Astrocyte of the hippocampus (primary cell): Measurements from ENCODE around the gene GRIN1.
"Not testable (repeated sequence)": the region's sequence is repeated elsewhere in the genome, so short reads cannot be mapped to it uniquely, and the experiment has no call there.

Experiments used
- DNase-seq: peaks from one replicate; pipeline ENCODE4 v3.0.0; 2011; ENCODE audit warnings: low read depth, low spot score

The GRIN1 gene

DNA sequence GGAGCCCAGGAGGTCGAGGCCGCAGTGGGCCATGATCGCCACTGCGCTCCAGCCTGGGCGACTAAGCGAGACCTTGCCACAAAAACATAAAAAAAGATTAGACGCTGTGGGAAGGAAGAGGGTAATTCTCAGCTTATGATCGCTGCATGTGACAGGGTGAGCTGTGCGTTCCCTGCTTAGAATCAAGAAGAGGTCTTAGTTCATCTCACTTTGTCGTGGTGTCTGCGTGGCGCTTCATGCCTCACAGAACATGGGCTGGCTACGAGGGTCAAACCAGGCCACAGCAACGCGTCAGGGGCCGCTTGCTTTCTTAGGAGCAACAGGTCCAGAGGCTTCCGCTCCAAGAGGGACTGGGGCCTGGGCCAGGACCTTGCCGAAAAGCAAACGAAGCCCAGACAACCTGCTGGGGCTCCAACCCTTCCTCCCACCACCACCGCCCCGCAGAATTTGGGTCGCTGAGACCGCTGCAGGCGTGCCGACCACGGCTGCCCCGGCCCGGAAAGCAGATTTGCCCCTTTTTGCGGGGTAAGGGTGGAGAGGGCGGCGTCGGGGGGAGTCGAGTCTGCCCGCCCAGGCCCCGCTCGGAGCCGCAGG lies 10.0 kb upstream of the GRIN1 start:
- DNase-seq: peak; percentile 33

DNA sequence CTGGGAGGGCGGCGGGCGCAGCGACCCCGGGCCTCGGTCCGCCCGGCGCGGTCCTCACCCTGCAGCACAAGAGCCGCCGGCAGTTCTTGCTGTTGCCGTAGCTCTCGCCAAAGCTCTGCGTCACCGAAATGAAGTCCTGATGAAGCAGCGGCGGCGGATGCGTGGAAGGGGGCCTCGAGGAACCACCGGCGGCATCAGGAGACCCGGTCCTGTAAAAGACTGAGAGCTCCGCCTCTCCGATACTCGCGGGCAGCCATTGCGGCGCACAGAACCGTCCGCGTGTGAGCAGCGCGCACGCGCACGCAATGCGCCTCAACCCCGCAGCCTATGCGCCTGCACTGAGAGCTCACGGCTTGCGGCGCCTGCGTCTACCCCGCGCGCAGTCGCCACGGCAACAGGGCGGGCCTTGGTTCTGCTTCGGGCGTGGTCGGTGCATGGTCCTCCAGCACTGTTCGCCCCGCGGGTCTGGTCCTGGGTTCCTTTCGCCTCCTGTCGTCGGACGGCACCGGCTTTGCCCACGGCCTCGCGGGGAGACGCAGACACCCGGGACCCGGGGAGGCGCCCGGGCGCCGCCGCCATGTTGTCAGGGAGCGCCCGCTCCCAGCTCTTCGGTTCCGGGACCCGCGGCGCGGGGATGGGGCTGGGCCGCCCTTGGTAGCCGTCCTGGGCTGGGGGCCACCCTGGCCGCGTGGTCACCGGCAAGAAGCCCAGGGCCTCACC lies 9.3 kb upstream of the GRIN1 start:
- DNase-seq: peak; percentile 97

DNA sequence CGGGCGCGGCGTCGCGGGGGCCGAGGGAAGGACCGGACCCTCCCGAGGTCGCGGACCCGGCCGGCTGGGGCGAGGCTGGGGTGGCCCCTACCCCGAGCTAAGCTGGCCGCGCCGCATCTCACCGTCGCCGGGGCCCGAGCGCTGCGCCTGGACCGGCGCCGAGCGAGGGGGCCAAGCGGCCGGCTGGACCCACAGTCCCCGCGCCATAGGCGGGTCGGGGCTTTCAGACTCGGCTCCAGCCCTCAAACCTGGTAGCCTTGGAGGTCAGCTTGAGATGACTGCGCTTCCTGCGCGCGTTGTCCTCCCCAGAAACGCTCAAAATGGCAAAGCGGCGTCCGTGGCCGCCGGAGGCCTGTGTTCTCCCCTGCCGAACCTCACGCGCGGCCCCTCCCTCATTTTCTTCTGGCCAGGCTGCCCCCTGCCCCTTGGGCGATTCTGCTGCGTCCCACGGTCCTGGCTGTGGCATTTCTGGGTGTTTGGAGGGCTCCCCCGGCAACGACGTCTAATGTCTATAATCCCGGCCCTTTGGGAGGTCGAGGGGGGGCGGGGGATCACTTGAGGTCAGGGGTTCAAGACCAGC lies 8.7 kb upstream of the GRIN1 start:
- no peak for DNase-seq

DNA sequence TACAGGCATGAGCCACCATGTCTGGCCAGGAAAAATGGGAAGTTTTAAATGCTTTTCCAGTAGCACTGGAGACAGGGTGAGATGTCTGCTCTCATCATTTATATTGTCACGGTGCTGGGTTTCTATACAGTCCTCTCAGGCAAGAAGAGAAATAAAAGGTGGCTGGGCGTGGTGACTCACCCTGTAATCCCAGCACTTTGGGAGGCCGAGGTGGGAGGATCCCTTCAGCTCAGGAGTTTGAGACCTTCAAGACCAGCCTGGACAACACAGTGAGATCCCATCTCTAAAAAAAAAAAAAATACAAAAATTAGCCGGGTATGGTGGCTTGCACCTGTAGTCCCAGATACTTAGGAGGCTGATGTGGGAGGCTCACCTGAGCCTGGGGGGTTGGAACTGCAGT lies 4.8 kb upstream of the GRIN1 start:
- no peak for DNase-seq

DNA sequence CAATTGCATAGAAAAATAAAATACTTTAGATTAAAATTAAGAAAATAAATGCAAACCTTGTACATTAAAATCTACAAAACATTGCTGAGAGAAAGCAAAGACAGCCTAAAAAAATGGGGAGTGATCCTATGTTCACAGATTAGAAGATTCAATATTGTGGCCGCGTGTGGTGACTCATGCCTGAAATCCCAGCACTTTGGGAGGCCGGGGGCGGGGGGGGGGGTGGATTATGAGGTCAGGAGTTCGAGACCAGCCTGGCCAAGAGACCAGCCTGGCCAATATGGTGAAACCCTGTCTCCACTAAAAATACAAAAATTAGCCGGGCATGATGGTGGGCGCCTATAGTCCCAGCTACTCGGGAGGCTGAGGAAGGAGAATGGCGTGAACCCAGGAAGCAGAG lies 3.8 kb upstream of the GRIN1 start:
- DNase-seq: not testable (repeated sequence)

DNA sequence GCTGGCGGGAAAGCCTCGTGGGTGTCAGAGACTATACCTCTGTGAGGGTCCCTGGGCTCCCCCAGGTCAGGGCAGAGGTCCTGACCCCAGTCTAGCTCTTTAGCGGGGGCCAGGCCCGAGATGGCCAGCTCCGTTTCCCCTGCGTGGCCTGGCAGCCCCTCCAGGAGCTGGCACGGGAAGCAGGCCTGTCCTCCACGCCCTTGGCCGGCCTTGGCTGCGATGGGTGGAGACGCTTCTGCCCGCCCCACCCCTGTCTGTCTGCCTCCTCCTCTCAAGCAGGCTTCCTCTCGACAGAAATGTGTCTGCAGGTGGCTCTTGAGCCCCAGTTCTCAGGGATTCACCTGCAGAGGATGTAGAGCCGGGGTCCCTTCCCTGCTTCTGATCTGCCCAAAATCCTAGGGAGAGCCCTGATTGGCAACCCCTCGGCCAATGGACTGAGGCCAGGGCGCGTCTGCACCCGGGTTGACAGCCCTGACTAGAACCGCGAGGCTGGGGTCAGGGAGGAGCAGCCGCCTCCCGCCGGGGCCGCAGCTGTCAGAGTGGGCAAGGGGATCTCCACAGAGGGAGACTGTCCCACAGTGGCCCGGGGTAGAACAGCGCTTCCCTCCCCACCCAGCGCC lies 2.6 kb upstream of the GRIN1 start:
- no peak for DNase-seq

DNA sequence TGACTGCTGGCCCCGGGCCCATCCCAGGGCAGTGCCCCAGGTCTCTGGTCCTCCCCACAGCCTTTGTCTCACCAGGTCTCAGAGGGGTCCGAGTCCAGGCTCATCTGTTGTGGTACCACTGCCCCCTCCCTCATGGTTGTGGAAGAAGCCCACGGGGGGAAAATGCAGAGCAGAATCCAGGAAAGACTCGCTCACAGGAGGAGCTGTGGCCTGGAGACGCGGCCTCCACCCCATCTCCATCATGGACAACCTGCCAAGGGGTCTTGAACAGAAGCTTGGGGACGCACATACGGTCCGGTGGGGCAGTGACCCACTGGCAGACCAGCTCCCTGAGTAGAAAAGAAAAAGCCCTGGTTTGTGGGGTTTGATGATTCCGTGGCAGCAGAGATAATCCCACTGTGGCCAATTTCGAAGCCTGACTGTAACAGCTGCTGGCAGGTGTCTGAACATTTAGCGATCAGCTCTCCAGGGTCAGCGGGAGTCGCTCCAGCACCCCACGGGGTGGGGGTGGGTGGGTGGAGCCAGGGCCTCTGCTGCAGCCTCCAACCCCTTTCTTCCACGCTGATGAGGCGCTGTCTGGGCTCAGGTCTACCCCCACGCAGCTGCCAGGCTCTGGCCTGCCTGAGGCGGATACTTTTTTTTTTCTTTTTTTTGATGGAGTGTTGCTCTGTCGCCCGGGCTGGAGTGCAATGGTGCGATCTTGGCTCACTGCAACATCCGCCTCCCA lies 1.9 kb upstream of the GRIN1 start:
- DNase-seq: no peak

DNA sequence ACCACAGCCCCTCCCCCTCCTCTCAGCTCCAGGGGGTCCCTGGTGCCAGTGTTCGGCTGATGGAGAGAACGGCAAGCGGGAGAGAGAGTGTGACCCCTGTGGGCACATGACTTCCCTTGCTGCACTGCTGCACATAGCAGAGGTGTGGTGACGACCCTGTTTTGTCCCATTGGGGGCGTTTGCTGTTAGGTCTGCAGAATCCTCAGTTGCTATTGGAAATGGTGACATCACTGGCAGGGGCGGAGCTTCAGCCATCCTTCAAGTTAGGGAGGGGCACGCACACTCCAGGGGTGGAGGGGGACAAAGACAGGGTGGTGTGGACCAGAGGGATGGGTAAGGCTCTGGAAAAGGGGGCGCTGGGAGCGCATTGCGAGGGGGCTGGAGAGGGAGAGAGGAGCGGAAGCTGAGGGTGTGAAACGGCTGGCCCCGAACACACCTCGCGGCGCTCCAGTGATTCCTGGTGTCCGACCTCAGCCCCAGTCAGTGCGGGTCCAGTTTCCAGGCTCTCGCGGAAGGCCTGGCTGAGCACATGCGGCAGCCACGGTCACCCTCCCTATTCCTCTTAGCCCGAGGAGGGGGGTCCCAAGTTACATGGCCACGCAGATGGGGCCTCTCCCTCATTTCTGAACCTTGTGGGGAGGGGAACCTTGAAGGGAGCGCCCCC lies 764 bp upstream of the GRIN1 start:
- no peak for DNase-seq

DNA sequence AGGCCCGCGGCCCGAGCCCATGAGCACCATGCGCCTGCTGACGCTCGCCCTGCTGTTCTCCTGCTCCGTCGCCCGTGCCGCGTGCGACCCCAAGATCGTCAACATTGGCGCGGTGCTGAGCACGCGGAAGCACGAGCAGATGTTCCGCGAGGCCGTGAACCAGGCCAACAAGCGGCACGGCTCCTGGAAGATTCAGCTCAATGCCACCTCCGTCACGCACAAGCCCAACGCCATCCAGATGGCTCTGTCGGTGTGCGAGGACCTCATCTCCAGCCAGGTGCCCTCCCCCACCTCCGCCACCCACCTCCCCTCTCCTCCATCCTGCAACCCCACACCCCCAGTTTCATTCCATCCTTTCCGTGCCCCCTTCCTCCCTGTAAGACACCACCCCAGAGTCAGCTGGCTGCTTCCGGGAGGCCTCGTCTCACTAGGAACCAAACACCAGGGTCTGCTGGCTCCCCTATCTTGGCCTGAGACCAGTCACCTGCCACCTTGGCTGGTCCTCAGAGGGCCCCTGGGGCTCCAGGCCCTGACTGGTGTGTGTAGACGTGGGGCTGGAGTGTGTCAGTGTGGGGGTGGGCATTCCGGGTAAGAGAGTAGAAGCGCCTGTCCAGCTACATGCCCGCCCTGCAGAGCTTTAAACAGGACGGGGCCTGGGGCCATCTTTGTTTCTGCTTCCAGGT lies 655 bp downstream of the GRIN1 start:
- DNase-seq: no peak

DNA sequence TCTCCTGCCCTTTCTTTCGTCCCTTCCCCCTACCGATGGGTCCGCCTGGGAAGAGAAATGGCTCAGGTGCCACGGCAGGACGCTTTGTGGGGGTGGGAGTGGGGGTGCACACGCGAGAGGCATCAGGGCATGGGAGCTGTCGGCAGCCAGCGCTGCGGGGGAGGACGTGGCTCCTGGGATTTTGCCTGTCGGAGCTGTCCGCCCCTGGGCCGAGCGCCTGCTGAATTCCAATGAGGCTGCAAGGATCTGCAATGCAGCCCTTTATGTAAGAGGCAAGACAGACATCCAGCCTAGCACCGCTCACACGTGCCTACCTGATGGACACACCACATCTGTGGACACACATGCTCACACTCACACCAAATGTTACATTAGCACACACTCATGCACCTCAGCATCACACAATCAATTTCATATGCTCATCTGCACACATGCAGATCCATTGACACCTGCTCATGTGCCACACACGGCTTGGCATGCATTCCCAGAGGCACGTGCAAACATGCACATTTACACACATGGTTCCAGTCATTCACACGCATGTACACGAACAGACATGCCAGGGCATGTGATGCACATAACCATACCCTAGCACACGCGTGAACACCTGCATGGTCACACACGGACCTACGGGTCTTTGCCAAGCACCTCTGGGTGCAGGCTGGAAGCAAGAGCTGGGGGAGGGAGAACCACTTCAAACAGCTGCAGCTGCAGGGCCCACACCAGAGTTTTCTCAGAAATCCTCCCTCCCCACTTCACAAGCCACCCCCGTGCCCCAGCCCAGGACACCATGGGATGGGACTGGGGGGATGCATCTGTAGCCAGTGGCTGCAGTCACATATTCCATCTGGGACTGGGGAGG lies 1.4 kb downstream of the GRIN1 start:
- no peak for DNase-seq

DNA sequence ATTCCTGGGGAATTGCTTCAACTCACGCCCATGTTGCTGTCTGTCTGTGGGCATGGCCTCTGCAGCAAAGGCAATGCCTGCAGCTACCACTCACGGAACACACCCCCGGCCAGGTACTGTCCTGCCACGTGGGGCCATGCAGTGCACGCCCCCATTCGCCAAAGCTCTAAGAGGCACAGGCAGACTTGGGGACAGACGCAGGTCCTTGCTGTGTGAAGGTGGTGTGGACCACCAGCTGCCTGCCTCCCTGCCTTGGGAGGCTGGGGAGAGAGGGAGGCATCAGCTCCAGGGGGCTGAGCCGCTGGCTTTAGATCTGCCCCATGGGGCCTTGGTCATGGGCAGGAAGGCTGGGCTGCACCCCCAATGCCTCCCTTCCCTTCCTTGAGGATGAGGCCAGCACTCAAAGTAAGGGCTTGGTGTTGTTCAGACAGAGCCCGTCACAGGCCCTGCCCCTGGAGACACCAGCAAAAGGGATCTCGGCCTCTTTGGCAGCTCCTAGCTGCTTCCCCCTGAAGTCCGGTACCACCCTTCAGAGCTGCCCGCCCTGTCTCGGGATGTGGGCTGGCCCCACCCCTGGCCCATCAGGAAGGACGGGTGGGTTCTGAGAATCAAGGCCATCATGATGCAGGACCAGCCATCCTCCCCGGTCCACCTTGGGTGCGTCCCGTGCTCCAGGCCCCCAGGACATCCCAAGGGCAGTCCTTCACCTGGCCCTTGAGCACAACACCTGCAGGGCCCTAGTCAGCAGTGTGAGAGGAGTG lies 2.3 kb downstream of the GRIN1 start:
- no peak for DNase-seq

DNA sequence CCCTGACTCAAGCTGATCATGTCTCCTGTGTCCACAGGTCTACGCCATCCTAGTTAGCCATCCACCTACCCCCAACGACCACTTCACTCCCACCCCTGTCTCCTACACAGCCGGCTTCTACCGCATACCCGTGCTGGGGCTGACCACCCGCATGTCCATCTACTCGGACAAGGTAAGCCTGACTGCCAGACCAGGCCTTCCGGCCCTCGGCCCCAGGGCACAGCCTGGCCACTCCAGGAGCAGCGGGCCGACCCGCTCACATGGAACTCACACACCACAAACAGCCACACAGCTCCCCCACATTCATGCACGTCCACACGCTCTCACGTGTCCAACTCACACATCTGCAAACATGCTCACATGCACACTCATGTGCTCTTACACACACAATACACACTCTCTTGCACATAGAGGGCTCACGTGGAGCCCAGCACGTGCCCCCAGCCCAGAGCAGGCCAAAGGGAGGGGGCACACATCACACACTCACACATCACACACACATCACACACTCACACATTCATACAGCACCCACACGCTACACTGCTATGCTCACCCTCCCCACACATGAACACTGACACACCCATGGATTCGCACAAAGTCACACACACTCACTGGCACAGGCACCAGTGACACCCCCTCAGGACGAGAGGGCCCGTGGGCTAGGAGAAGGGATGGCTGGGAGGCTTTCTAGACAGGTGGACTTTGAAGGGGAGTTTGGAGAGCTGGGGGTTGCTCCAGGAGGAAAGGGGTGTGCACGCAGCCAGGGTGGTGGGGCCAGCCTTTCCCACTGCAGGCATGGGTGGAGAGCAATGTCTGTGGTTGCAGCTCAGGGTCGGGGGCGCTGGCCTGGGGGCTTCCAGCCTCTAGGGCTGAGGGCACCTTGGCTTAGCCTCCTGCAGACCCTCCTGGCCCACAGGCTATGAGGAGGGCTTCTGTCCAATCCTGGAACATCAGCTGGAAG lies 3.3 kb downstream of the GRIN1 start:
- no peak for DNase-seq

DNA sequence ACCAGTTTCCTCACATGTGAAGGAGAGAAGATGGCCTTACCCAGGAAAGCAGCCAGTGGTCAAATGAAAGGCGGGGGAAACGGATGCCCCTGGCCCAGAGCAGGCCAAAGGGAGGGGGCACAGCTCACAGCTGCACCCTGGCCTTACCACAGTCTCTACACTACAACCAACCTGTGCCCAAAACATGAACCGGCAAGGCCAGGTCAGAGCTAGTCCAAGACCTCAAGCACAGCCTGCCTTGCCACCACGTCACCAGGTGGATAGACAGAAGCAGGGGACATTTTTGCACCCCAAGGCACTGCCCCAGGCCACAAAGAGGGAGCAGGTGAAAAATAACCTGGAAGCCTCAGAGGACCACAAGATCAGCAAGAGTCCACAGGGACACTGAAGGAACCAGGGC lies 4.5 kb downstream of the GRIN1 start:
- no peak for DNase-seq

DNA sequence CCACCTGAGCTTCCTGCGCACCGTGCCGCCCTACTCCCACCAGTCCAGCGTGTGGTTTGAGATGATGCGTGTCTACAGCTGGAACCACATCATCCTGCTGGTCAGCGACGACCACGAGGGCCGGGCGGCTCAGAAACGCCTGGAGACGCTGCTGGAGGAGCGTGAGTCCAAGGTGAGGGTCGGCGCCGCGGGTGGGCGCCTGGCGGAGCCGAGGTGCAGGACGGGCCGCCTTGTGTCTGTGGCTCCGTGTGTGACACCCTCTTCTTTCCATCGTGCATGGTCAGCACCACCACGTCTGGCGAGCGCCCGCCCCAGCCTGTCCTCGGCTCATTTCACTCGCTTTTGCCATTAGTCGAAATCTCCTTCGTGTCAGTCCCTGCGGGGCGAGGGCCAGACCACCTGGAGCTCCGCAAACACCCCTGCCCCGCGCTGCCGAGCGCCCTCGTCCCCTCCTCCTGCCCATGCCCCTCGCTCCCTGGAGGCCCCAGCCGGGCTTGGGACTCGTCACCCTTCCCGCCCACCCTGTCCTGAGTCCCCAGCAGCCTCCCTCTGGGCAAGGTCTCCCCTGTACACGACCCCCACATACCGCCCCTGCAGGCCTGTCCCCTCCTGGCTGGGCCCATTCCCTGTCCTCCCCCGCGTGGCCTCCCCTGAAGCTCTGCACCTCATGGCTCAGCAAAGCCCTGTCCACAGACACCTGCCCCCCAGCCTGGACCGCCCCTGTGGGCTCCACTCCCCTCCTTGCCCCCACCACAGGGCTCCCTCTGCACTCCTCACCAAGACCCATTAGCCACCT lies 7.0 kb downstream of the GRIN1 start:
- DNase-seq: no peak

DNA sequence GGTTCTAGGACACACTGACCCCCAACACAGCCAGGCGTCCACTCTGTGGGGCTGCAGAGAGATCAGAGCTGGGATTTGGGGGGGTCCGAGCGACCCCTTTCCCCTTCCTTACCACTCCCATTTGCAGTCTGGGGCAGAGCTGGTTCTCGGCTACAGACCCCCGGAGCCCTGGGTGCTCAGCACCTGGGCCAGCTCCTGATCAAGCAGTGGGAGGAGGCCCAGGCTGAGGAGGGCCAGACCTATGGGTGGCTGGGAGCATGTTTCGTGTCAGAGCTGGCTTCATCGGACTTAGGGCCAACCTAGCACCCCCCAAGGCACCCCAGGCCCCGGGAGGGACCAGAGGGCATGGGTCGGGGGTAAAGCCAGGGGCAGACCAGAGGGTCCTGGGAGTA lies 7.6 kb downstream of the GRIN1 start:
- no peak for DNase-seq

DNA sequence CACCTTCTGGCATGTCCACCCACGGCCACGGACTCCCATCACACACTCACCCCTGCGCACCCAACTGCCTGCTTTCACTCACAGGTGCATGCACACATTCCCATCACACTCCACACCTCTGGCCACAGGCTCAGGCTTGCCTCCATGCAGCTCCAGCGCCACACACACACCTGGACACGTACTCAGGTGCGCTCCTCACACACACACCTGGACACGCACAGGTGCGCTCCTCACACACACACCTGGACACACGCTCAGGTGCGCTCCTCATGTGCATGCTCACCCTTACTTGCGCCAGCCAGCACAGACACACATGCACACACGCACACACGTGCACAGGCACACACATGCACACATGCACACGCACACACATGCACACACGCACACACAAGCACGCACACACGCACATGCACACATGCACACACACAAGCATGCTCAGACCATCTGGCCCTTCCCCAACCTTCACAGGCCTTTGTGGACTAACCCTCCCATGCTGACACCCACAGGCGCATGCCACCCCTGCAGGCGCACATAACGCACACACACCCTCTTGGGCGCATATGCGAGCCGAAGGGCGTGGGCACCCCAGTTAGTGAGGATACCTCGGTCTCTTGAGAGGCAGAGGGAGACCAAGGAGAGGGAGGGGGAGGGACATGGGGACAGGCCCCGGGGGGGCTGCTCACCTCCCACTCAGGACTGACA lies 8.3 kb downstream of the GRIN1 start:
- no peak for DNase-seq

DNA sequence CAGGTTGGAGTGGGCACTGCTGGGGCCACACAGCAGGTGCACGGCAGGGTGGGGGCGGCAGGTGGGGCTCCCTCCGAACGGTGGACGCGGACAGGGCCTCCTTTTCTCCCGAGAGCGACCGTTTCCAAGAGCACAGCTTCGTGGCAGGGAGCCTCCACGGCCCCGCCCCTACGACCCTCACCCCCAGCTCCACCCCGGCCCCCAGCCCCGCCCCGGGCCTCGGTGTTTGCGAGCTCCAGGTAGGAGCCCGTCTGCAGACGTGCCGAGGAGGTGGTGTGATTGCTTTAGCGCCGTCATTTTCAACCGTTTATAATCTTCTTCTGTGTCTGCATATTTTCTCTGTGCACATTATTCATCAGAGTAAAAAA lies 8.8 kb downstream of the GRIN1 start:
- DNase-seq: no peak
